Smooth muscle cell (in vitro differentiated cells): ENCODE results near the gene SLX4IP. TPM values are rescaled to one million over a fixed set of nuclear protein-coding genes. Genes with fewer than 3 reads are reported as not detected.

Experiments used
- DNase-seq: peaks from one replicate; lab custom pipeline; 2025; ENCODE audit not compliant: unreplicated experiment; lab: John Stamatoyannopoulos, UW
- H2AFZ ChIP-seq: fragments of 200-600 bp; sonication (generic); 2 replicates; pipeline ENCODE4 v1.6.0; 2016; ENCODE audit warnings: antibody characterized with exemption, low read depth, mild to moderate bottlenecking
- H3F3A ChIP-seq: fragments of 200-600 bp; sonication (generic); 2 replicates; pipeline ENCODE4 v1.6.0; 2017; ENCODE audit warnings: antibody characterized with exemption, low read depth
- H3K27ac ChIP-seq: fragments of 200-600 bp; sonication (generic); 2 replicates; pipeline ENCODE4 v1.5.1; 2016; ENCODE audit warnings: low read depth, mild to moderate bottlenecking
- H3K27me3 ChIP-seq: fragments of 200-600 bp; sonication (generic); 2 replicates; pipeline ENCODE4 v1.6.1; 2016; ENCODE audit warnings: low read depth, mild to moderate bottlenecking
- H3K36me3 ChIP-seq: fragments of 200-600 bp; sonication (generic); 2 replicates; pipeline ENCODE4 v1.5.1; 2016; ENCODE audit warnings: low read depth
- H3K4me1 ChIP-seq: fragments of 200-600 bp; sonication (generic); 2 replicates; pipeline ENCODE4 v1.5.1; 2016; ENCODE audit warnings: low read depth
- H3K4me2 ChIP-seq: fragments of 200-600 bp; sonication (generic); 2 replicates; pipeline ENCODE4 v1.6.0; 2016; ENCODE audit warnings: mild to moderate bottlenecking
- H3K4me3 ChIP-seq: fragments of 200-600 bp; sonication (generic); 2 replicates; pipeline ENCODE4 v1.5.1; 2016; ENCODE audit warnings: mild to moderate bottlenecking
- H3K79me2 ChIP-seq: fragments of 200-600 bp; sonication (generic); 2 replicates; pipeline ENCODE4 v1.6.0; 2016; ENCODE audit warnings: low read depth, mild to moderate bottlenecking
- H3K9ac ChIP-seq: fragments of 200-600 bp; sonication (generic); 2 replicates; pipeline ENCODE4 v1.6.0; 2016; ENCODE audit warnings: low read depth
- H3K9me3 ChIP-seq: fragments of 200-600 bp; sonication (generic); replicated peaks from 2 replicates; pipeline ENCODE4 v1.5.1; 2016; ENCODE audit warnings: low read depth
- H4K20me1 ChIP-seq: fragments of 200-600 bp; sonication (generic); 2 replicates; pipeline ENCODE4 v1.6.0; 2016; ENCODE audit warnings: low read depth
- CTCF ChIP-seq: fragments of 200-600 bp; sonication (generic); IDR thresholded peaks from 2 replicates; pipeline ENCODE4 v1.5.1; 2017; ENCODE audit warnings: borderline replicate concordance, mild to moderate bottlenecking, antibody characterized with exemption; ENCODE audit not compliant: insufficient read depth, poor library complexity, severe bottlenecking
- WGBS: methylation state at CpG from one replicate; pipeline ENCODE4 v1.1.7; 2016; ENCODE audit warnings: low lambda C conversion rate; 5-methylcytosine and 5-hydroxymethylcytosine counted together
- polyA plus RNA-seq: library from polyadenylated mRNA; unstranded; fragments of >200 nt; fragmentation: Nextera tagmentation; extraction: Ambion mirVana; gene quantifications from 2 replicates; pipeline ENCODE4 v1.2.1, GENCODE V29; 2016
- total RNA-seq: library from RNA; depleted of rRNA; stranded (reverse); fragments of >200 nt; gene quantifications from 2 replicates; pipeline ENCODE4 v1.2.3, GENCODE V29; 2014

The SLX4IP gene
- total and polyA plus RNA-seq, 2 experiments from 2014 or later = 1.2 to 6.2 TPM

DNA sequence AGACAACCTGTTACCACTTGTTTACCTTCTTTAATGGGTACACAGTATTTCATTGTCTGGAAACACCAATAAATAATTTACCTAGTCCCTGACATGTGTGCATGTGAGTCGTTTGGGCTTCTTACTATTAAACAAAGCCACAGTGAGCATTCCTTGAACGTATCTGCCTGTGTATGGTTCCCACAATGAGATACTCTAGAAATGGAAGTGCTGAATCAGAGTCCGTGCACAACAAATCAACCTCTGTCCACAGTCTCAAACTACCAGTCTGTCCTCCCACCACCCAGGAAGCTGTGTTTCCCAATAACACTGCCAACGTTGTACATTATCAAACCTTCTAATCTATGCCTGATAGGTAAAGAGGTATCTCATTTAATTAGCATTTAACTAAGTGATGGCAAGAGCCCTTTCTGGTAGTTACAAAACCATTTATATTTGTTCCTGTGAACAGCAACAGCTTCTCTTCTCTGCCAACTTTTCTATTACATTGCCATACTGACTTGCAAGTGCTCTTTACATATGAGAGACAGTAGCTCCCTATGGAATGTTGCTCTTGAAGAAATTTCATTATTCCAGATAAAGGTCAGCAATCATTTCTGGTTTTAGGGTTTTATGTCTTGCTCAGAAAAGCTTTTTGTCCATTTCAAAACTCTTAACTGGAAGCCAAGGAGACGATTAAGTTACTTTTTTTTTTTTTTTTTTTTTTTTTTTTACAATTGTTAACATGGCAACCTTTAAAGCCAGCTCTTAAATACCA is 223.9 kb downstream of the SLX4IP start:
- Histone ChIP-seq H2AFZ (no peak overlapping the region), H3K9ac (no peak overlapping the region), H3K4me3 (no peak overlapping the region), H3K79me2 (peaks cover 55% of the 10 kb centered on the region), H3K36me3 (no peaks in the 10 kb centered on the region), H3K4me1 (peaks cover 52% of the 10 kb centered on the region), H3K27ac (peak overlapping the region; percentile 57), H3K4me2 (no peak overlapping the region), H3K27me3 (no peaks in the 10 kb centered on the region), H3F3A (peaks cover 20% of the 10 kb centered on the region), H4K20me1 (peaks cover 81% of the 10 kb centered on the region), H3K9me3 (no peaks in the 10 kb centered on the region)
- 47% methylated on average over 5 of the region's 5 CpGs for WGBS
- no peak for TF ChIP-seq CTCF
- no peak for DNase-seq

GRCh38 chr20:10659651-10660601 is 224.8 kb downstream of the SLX4IP start:
- Histone ChIP-seq H3K27ac (peak overlapping the region; percentile 57), H3K36me3 (no peaks in the 10 kb centered on the region), H3F3A (peaks cover 13% of the 10 kb centered on the region), H4K20me1 (peaks cover 89% of the 10 kb centered on the region), H3K4me2 (peak overlapping the region; percentile 9), H3K79me2 (peaks cover 64% of the 10 kb centered on the region), H2AFZ (no peak overlapping the region), H3K4me1 (peaks cover 52% of the 10 kb centered on the region), H3K27me3 (no peaks in the 10 kb centered on the region), H3K9ac (no peak overlapping the region), H3K4me3 (no peak overlapping the region), H3K9me3 (no peaks in the 10 kb centered on the region)
- no peak for DNase-seq
- TF ChIP-seq CTCF = no peak
- 56% methylated on average over 12 of the region's 12 CpGs for WGBS

GRCh38 chr20:10660661-10661060 is 225.6 kb downstream of the SLX4IP start:
- DNase-seq = no peak
- Histone ChIP-seq H3F3A (peaks cover 9% of the 10 kb centered on the region), H3K79me2 (peaks cover 71% of the 10 kb centered on the region), H3K27ac (peak overlapping the region; percentile 57), H3K4me3 (no peak overlapping the region), H2AFZ (no peak overlapping the region), H3K36me3 (no peaks in the 10 kb centered on the region), H3K9me3 (no peaks in the 10 kb centered on the region), H3K4me2 (peak overlapping the region; percentile 9), H4K20me1 (peaks cover 94% of the 10 kb centered on the region), H3K4me1 (peaks cover 52% of the 10 kb centered on the region), H3K9ac (no peak overlapping the region), H3K27me3 (no peaks in the 10 kb centered on the region)
- WGBS = 41% methylated on average over 11 of the region's 11 CpGs
- TF ChIP-seq CTCF = no peak
